Measurements from ENCODE around the gene PLA1A.
"Not testable (repeated sequence)": the region's sequence is repeated elsewhere in the genome, so short reads cannot be mapped to it uniquely, and the experiment has no call there.

The PLA1A gene, protein sequence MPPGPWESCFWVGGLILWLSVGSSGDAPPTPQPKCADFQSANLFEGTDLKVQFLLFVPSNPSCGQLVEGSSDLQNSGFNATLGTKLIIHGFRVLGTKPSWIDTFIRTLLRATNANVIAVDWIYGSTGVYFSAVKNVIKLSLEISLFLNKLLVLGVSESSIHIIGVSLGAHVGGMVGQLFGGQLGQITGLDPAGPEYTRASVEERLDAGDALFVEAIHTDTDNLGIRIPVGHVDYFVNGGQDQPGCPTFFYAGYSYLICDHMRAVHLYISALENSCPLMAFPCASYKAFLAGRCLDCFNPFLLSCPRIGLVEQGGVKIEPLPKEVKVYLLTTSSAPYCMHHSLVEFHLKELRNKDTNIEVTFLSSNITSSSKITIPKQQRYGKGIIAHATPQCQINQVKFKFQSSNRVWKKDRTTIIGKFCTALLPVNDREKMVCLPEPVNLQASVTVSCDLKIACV

DNA sequence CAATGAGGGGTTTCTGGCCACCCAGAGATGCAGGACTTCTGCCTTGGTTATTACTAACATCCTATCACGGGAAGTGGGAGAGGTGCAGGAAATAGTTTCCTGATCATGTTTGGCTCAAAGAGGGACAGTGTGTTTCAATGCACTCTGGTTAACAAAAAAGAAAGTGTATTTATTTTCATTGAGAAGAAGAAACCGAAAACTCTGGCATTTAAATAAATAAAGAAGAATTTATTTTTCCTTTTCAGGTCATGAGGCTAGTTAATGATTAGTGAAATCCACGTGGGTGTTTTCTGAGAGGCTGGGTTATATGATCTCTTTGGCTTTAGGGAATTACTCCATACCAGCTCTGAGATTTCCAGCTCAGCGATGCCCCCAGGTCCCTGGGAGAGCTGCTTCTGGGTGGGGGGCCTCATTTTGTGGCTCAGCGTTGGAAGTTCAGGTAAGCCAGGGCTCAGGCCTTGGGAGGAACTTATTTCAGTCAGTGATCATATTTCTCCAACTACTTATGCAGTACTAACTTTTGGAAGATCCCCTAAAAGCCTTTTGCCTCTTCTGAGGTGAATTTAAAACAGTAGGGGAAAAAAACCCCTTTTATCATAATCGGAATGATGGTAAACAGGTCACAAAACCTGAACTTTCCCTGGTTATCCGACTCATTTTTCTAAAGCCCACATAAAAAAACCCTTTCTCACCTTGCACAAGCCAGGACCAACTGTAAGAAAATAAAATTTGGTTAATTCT, at the start of gene PLA1A:
TSS of gene PLA1A (plus strand) at position 338 of the 741 bp plus-strand sequence. CDS start at position 367, 29 bp downstream.
- no peak for DNase-seq (ENCODE audit: low spot score)
- H3K27ac ChIP-seq = no peak within 1 kb of the TSS
- ChIA-PET CTCF (no interaction called here), POLR2A (ENCODE audit: low non-redundant PET) (no interaction called here)
- TF ChIP-seq, protein P1, sequence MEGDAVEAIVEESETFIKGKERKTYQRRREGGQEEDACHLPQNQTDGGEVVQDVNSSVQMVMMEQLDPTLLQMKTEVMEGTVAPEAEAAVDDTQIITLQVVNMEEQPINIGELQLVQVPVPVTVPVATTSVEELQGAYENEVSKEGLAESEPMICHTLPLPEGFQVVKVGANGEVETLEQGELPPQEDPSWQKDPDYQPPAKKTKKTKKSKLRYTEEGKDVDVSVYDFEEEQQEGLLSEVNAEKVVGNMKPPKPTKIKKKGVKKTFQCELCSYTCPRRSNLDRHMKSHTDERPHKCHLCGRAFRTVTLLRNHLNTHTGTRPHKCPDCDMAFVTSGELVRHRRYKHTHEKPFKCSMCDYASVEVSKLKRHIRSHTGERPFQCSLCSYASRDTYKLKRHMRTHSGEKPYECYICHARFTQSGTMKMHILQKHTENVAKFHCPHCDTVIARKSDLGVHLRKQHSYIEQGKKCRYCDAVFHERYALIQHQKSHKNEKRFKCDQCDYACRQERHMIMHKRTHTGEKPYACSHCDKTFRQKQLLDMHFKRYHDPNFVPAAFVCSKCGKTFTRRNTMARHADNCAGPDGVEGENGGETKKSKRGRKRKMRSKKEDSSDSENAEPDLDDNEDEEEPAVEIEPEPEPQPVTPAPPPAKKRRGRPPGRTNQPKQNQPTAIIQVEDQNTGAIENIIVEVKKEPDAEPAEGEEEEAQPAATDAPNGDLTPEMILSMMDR (conservative IDR thresholded peaks at IDR 0.05; ENCODE audit: low read depth) = no peak

DNA sequence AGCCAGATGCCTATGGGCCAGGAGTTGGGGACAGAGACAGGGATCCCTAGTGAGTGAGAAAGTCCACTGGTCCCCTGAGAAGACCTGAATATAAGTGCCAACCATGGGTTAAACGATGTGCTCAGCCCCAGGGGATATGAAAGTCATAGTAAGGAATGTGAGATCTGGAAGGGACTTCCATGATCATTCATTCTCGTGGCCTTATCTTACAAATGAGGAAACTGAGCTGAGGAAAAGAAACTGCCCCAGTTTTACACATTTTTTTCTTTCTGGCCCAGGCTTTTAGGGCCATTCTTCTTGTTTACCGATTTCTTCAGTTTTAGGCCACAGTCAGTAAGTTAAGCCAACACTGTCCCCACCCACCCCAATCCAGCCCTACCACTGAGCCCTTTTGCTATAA, 49.3 kb upstream of the PLA1A start:
- ChIA-PET POLR2A (ENCODE audit: low non-redundant PET) (no interaction called here), CTCF (no interaction called here)
- TF ChIP-seq, protein P1 (conservative IDR thresholded peaks at IDR 0.05; ENCODE audit: low read depth) = no peak
- no peak overlapping the region for H3K27ac ChIP-seq
- no peak for DNase-seq (ENCODE audit: low spot score)

DNA sequence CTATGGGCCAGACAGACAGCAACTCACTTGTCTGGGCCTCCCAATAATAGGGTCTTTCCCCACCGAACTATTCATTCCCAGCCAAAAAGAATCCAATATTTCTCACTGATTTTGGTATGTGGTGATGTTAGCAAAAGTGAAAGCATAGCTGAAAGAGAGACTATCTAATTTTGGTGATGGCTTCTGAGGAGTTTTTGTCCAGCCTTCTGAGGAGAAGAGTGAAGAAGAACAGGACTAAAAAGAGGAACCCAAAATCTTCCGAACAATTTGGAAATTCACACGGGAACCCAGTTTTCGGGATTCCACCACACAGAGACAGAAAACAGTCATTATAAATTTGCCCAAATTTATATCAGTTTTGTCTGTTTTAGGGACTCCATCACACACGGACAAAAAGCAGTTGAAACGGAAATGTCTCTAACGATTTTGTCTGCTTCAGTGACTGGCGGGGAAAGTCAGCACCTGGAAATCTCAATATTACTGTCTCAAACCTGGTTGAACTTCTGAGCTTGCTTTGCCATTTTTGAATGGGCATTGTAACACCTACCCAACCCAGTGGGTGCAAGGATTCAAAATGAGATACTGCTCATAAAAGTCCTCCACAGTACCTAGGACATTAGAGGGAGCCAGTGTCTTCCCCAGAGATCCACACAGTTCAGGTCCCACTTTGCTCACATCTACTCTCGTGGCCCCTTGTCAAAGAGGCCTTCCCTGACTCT, 47.3 kb upstream of the PLA1A start:
- CTCF ChIA-PET = interaction anchor here (1.0 kb wide), 1 partner anchor 9 kb away, joined by 3 read pairs; the partner anchor contains the start of gene CD80
- POLR2A ChIA-PET (ENCODE audit: low non-redundant PET) = no interaction called here

DNA sequence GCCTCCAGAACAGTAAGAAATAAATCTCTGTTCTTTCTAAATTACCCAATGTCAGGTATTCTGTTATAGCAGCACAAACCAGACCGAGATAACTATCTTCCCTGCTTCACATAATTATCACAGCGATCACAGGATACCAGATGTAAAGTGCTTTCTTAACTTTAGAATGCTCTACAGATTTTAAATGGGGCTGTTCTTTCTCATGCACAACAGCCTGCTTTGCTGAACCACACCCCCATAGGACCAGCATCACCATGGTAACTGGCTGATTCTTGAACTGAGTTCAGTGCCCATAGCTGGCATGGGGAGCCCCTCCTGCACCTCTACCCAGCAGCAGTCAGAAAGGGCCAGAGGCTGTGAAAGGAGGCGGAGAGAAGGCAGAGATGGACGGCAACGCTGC, 46.1 kb upstream of the PLA1A start:
- ChIA-PET POLR2A (ENCODE audit: low non-redundant PET) (no interaction called here), CTCF (no interaction called here)
- DNase-seq (ENCODE audit: low spot score) = no peak
- H3K27ac ChIP-seq = no peak overlapping the region
- TF ChIP-seq, protein P1 (conservative IDR thresholded peaks at IDR 0.05; ENCODE audit: low read depth) = no peak

More for the DNA sequence above, 47.3 kb upstream of the PLA1A start:
- TF ChIP-seq, protein P1 (conservative IDR thresholded peaks at IDR 0.05; ENCODE audit: low read depth) = no peak
- no peak for DNase-seq (ENCODE audit: low spot score)
- no peak overlapping the region for H3K27ac ChIP-seq

DNA sequence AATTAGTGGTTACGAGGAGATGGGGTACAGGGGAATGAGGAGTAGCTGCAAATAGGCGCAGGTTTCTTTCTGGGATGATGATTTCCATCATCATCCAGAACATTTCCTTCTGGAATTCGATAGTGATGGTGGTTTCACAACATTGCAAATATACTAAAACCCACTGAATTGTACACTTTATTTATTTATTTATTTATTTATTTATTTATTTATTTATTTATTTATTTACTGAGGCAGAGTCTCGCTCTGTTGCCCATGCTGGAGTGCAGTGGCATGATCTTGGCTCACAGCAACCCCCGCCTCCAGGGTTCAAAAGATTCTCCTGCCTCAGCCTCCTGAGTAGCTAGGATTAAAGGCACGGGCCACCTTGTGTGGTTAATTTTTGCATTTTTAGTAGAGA, 44.8 kb upstream of the PLA1A start:
- CTCF ChIA-PET; DNase-seq (ENCODE audit: low spot score); H3K27ac ChIP-seq; POLR2A ChIA-PET (ENCODE audit: low non-redundant PET): not testable (repeated sequence)

DNA sequence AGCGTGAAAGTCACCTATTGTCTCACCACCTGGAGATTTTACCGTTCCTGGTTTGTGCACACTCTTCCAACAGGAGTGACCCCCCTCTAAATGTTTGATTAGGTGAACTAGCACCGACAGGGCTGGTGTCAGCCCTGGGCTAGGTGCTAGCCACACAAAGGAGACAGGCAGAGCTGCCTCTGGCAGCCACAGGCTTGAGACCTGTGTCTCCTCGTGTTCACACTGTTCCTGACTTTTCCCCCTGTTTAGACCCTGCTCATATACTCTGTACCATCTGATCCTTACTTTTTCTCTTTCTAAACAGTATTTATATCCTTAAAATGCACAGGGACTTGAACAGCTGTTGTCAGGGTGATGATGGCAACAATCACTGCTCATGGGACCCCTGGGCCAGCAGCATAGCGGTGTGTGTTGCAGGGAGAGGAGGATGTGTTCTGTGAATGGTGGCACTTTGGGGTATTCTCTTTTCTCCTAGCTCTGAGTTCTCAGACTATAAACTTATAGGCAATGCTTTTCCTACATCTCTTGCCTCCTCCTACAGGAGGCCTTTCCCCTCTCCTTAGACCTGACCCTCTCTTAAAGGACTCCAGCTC, 43.8 kb upstream of the PLA1A start:
- POLR2A ChIA-PET (ENCODE audit: low non-redundant PET) = no interaction called here
- DNase-seq (ENCODE audit: low spot score) = no peak
- CTCF ChIA-PET = interaction anchor here (0.6 kb wide), 1 partner anchor 128 kb away, joined by 4 read pairs; no protein-coding TSS in a partner anchor
- H3K27ac ChIP-seq = no peak overlapping the region
- TF ChIP-seq, protein P1 (conservative IDR thresholded peaks at IDR 0.05; ENCODE audit: low read depth) = no peak
